A549 (cell line): ENCODE data around the gene IL5RA. TPM values are rescaled to one million over a fixed set of nuclear protein-coding genes. Genes with fewer than 3 reads are reported as not detected.

Source experiments
- ATAC-seq, 2 experiments: fragments of 200-7000 bp in 1 of 2; fragments of >200 bp in 1 of 2; cut with Nextera tagmentation in 1 of 2; cut with Tn5 transposase in 1 of 2; 3 replicates each; pipeline versions ENCODE4 v1.8.0 to v1.9.1; 2018 to 2020; ENCODE audit warnings: mild to moderate bottlenecking in 1 of 2, moderate library complexity in 1 of 2
- CTCF ChIA-PET: fragments of 300-600 bp; sonication (Branson Sonifier 250); formaldehyde crosslinking; extraction: SDS; loops from one replicate; lab custom pipeline; 2021; ENCODE audit warnings: antibody characterized with exemption, inconsistent platforms; lab: Yijun Ruan, JAX
- POLR2A ChIA-PET: fragments of 350-600 bp; formaldehyde crosslinking; extraction: SDS; loops from one replicate; lab custom pipeline; 2021; ENCODE audit warnings: antibody characterized with exemption, inconsistent platforms; lab: Yijun Ruan, JAX
- DNase-seq, 2 experiments: peaks; one replicate each; pipeline versions ENCODE4 v3.0.0 to v3.0.0-alpha.2; 2011 to 2016; ENCODE audit warnings: low read depth in 1 of 2, low spot score in 1 of 2
- FAIRE-seq: peaks from 2 replicates; lab custom pipeline; 2011; peaks lifted over from hg19 to GRCh38; lab: Jason Lieb, UNC
- H3K27ac ChIP-seq, 2 experiments: fragments of >200 bp; sonication (Bioruptor Twin); formaldehyde crosslinking; 3 replicates each; pipeline ENCODE4 v1.5.1; 2016 to 2017
- H3K4me1 ChIP-seq: fragments of >200 bp; sonication (Bioruptor Twin); formaldehyde crosslinking; 3 replicates; pipeline ENCODE4 v1.6.1; 2016
- H3K4me2 ChIP-seq: fragments of >200 bp; sonication (Bioruptor Twin); formaldehyde crosslinking; 3 replicates; pipeline ENCODE4 v1.6.1; 2016
- H3K4me3 ChIP-seq: fragments of >200 bp; sonication (Bioruptor Twin); formaldehyde crosslinking; 3 replicates; pipeline ENCODE4 v1.5.1; 2016
- H3K9me3 ChIP-seq: fragments of >200 bp; sonication (Bioruptor Twin); formaldehyde crosslinking; 3 replicates; pipeline ENCODE4 v1.6.1; 2016
- CBX2 ChIP-seq: fragments of 200-600 bp; sonication (generic); IDR thresholded peaks from 2 replicates; pipeline ENCODE4 v1.6.1; 2016; ENCODE audit warnings: low read depth, mild to moderate bottlenecking, borderline replicate concordance
- CHD4 ChIP-seq: fragments of 200-600 bp; sonication (generic); IDR thresholded peaks from 2 replicates; pipeline ENCODE4 v1.6.1; 2016; ENCODE audit warnings: antibody characterized with exemption, mild to moderate bottlenecking, borderline replicate concordance
- FOSL2 ChIP-seq, 2 experiments: fragments of 450-650 bp in 1 of 2; fragments of >200 bp in 1 of 2; sonication (Bioruptor Twin) in 1 of 2; formaldehyde crosslinking; IDR thresholded peaks; 2 replicates each; pipeline versions ENCODE4 v1.5.0 to v1.6.1; 2016 to 2020; ENCODE audit warnings: mild to moderate bottlenecking in 1 of 2, moderate library complexity in 1 of 2
- HEYL ChIP-seq: fragments of 250-450 bp; sonication (Bioruptor Pico); IDR thresholded peaks from 2 replicates; pipeline ENCODE4 v1.8.0; 2021; ENCODE audit warnings: mild to moderate bottlenecking, moderate library complexity
- HOXB13 ChIP-seq: fragments of 250-450 bp; sonication (Bioruptor Pico); IDR thresholded peaks from 2 replicates; pipeline ENCODE4 v1.5.0; 2020; ENCODE audit warnings: low read depth, mild to moderate bottlenecking, moderate library complexity
- HOXB5 ChIP-seq: fragments of 250-450 bp; sonication (Bioruptor Pico); IDR thresholded peaks from 2 replicates; pipeline ENCODE4 v1.5.0; 2020; ENCODE audit warnings: mild to moderate bottlenecking, moderate library complexity
- JUNB ChIP-seq: fragments of >200 bp; sonication (Bioruptor Twin); formaldehyde crosslinking; IDR thresholded peaks from 2 replicates; pipeline ENCODE4 v1.6.1; 2016
- KDM5A ChIP-seq: fragments of 200-600 bp; sonication (generic); IDR thresholded peaks from 2 replicates; pipeline ENCODE4 v1.6.1; 2016; ENCODE audit warnings: antibody characterized with exemption, mild to moderate bottlenecking
- MAFK ChIP-seq: fragments of 450-650 bp; IDR thresholded peaks from 2 replicates; pipeline ENCODE4 v1.6.1; 2014; ENCODE audit not compliant: partially characterized antibody
- MYC ChIP-seq: IDR thresholded peaks from 2 replicates; pipeline ENCODE4 v1.6.1; 2012; ENCODE audit warnings: mild to moderate bottlenecking, inconsistent platforms, low read length, improper control_type of control experiment, borderline replicate concordance
- NFE2L2 ChIP-seq: fragments of 150-350 bp; conservative IDR thresholded peaks from 2 replicates; pipeline ENCODE4 v1.6.1; 2014; ENCODE audit warnings: low read length
- NPAS2 ChIP-seq: fragments of 250-450 bp; sonication (Bioruptor Pico); IDR thresholded peaks from 2 replicates; pipeline ENCODE4 v1.8.0; 2022; ENCODE audit warnings: mild to moderate bottlenecking, moderate library complexity, borderline replicate concordance
- NR3C1 ChIP-seq: fragments of >200 bp; sonication (Bioruptor Twin); formaldehyde crosslinking; IDR thresholded peaks from 3 replicates; pipeline ENCODE4 v1.6.1; 2017
- POLR2AphosphoS2 ChIP-seq: conservative IDR thresholded peaks from 2 replicates; pipeline ENCODE4 v1.6.1; 2012; ENCODE audit warnings: low read length, improper control_type of control experiment, inconsistent platforms
- RCOR1 ChIP-seq: fragments of 150-350 bp; IDR thresholded peaks from 2 replicates; pipeline ENCODE4 v1.6.1; 2014; ENCODE audit warnings: antibody characterized with exemption, low read length, low read depth
- RNF2 ChIP-seq: fragments of 200-600 bp; sonication (generic); IDR thresholded peaks from 2 replicates; pipeline ENCODE4 v1.6.1; 2016; ENCODE audit warnings: low read depth, mild to moderate bottlenecking, antibody characterized with exemption, moderate library complexity, borderline replicate concordance
- SMC3 ChIP-seq: fragments of >200 bp; sonication (Bioruptor Twin); formaldehyde crosslinking; IDR thresholded peaks from 3 replicates; pipeline ENCODE4 v1.6.1; 2018; ENCODE audit warnings: inconsistent platforms
- SREBF2 ChIP-seq: fragments of 450-650 bp; IDR thresholded peaks from 2 replicates; pipeline ENCODE4 v1.6.1; 2014; ENCODE audit warnings: mild to moderate bottlenecking, moderate library complexity
- TFCP2L1 ChIP-seq: fragments of 250-450 bp; sonication (Bioruptor Pico); IDR thresholded peaks from 2 replicates; pipeline ENCODE4 v1.5.0; 2021; ENCODE audit warnings: mild to moderate bottlenecking
- ZC3H11A ChIP-seq: fragments of 450-650 bp; IDR thresholded peaks from 2 replicates; pipeline ENCODE4 v1.6.1; 2014; ENCODE audit warnings: antibody characterized with exemption, mild to moderate bottlenecking
- WGBS: methylation state at CpG from one replicate; pipeline ENCODE4 v1.1.6; 2017; ENCODE audit errors: missing lambda C conversion rate; 5-methylcytosine and 5-hydroxymethylcytosine counted together
- polyA plus RNA-seq, 4 experiments: library from polyadenylated mRNA; depleted of rRNA in 3 of 4; stranded (reverse); fragments of >200 nt; fragmentation: RNase III in 1 of 4; extraction: RNeasy Plus Mini Kit Qiagen cat#74134 plus additional on column Dnase treatment in 1 of 4; gene quantifications; 2 replicates in 3 of 4; 3 replicates in 1 of 4; pipeline ENCODE4 v1.2.3, GENCODE V29; 2011 to 2017
- TF ChIP-seq, protein P1 (sequence below): fragments of >200 bp; sonication (Bioruptor Twin); formaldehyde crosslinking; IDR thresholded peaks from 3 replicates; pipeline ENCODE4 v1.6.1; 2016
- TF ChIP-seq, protein P2 (sequence below): fragments of >200 bp; sonication (Bioruptor Twin); formaldehyde crosslinking; IDR thresholded peaks from 2 replicates; pipeline ENCODE4 v1.6.1; 2016
- TF ChIP-seq, protein P3 (sequence below): IDR thresholded peaks from 2 replicates; pipeline ENCODE4 v1.6.1; 2012
- TF ChIP-seq, protein P4 (sequence below): fragments of 450-650 bp; IDR thresholded peaks from 2 replicates; pipeline ENCODE4 v1.6.1; 2014; ENCODE audit warnings: antibody characterized with exemption

Gene IL5RA
- polyA plus RNA-seq, 2 of the 4 experiments (the other 2 are of a cell fraction): not detected

DNA sequence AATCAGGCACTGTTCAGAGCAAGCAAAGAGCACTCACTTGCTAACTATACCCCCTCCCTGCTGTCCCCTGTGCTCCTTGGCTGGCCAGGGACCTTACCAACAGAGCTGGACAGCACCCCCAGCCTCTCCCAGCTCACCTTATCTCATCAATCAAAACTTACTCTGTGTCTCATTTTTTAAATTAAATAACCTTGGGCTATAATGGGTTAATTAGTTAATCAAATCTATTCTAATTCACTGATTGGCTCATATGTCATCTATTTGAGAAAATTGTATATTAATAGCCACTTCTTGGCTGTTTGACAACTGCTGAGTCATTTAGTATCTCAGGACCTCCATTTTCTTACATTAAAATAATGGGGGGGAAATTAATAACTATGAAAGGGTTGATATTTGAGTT, 22.9 kb downstream of the IL5RA start:
- no peak overlapping the region for H3K4me2 ChIP-seq
- H3K4me1 ChIP-seq: no peaks in the 10 kb centered on the region
- no peak for DNase-seq
- POLR2A ChIA-PET: no interaction called here
- H3K9me3 ChIP-seq: no peaks in the 10 kb centered on the region
- ATAC-seq: no peak
- no peak overlapping the region for H3K27ac ChIP-seq
- H3K4me3 ChIP-seq: no peak overlapping the region
- no peak for FAIRE-seq
- TF ChIP-seq, protein P1, sequence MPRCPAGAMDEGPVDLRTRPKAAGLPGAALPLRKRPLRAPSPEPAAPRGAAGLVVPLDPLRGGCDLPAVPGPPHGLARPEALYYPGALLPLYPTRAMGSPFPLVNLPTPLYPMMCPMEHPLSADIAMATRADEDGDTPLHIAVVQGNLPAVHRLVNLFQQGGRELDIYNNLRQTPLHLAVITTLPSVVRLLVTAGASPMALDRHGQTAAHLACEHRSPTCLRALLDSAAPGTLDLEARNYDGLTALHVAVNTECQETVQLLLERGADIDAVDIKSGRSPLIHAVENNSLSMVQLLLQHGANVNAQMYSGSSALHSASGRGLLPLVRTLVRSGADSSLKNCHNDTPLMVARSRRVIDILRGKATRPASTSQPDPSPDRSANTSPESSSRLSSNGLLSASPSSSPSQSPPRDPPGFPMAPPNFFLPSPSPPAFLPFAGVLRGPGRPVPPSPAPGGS: no peak
- TF ChIP-seq TFCP2L1 (CRISPR knock-in tag) (no peak), MAFK (no peak), HEYL (CRISPR knock-in tag) (no peak)
- CTCF ChIA-PET: no interaction called here

DNA sequence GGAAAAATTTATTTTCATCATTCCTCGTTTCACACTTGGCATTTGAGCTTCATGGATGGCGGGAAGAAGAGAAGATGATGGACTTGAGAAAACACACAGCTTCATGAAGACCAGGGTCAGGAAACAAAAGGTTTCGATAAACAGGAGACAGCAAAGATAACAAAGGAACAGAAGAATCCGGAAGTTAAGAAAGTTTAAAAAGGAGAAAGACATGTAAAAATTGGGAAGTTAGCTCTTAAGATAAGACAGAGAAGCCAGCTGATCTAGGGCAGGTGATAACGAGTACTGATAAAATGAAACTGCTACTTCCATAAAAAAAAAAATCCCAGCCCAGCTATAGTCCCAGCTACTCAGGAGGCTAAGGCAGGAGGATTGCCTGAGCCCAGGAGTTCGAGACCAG, 23.9 kb downstream of the IL5RA start:
- TF ChIP-seq, protein P2, sequence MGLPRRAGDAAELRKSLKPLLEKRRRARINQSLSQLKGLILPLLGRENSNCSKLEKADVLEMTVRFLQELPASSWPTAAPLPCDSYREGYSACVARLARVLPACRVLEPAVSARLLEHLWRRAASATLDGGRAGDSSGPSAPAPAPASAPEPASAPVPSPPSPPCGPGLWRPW: no peak
- TF ChIP-seq MAFK: no peak
- TF ChIP-seq FOSL2 (IDR thresholded peaks at IDR 0.05): no peak
- TF ChIP-seq FOSL2 (CRISPR knock-in tag; IDR thresholded peaks at IDR 0.05): no peak
- no peak for TF ChIP-seq POLR2AphosphoS2
- no peak for TF ChIP-seq JUNB
- TF ChIP-seq MYC: no peak
- no peak for TF ChIP-seq SREBF2
- TF ChIP-seq, protein P3, sequence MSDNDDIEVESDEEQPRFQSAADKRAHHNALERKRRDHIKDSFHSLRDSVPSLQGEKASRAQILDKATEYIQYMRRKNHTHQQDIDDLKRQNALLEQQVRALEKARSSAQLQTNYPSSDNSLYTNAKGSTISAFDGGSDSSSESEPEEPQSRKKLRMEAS: no peak
- TF ChIP-seq SMC3: no peak
- TF ChIP-seq CBX2: no peak
- TF ChIP-seq HOXB13 (CRISPR knock-in tag): no peak
- TF ChIP-seq RCOR1: no peak
- TF ChIP-seq KDM5A: no peak
- no peak for TF ChIP-seq HEYL (CRISPR knock-in tag)
- Histone ChIP-seq H3K4me2 (no peak overlapping the region), H3K4me3 (no peak overlapping the region), H3K27ac (no peak overlapping the region), H3K9me3 (no peaks in the 10 kb centered on the region), H3K4me1 (no peaks in the 10 kb centered on the region)
- DNase-seq: no peak
- POLR2A ChIA-PET: no interaction called here
- CTCF ChIA-PET: interaction anchor here (0.6 kb wide), 1 partner anchor 87 kb away, joined by 3 read pairs; no protein-coding TSS in a partner anchor
- ATAC-seq: no peak
- no peak for FAIRE-seq
- WGBS: 41% methylated on average over 6 of the region's 6 CpGs

DNA sequence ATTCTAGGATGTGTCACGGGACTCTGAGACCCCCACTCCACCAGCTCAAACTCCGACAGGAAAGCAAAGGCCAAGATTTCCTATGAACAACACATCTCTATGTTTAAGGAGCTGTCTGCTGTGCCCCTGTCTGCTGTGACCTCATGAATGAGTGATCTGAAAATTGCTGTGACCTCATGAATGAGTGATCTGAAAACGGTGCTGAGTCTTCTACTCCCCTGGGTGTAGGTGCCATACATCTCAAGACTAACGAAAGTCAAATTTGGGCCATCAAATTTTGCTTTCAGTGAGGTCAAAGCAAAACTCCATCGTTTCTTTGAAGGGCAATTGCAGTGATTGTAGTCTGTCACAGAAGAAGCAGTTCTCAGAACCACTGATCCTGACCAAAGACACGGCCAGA, 24.4 kb downstream of the IL5RA start:
- POLR2A ChIA-PET: no interaction called here
- 9% methylated on average over 6 of the region's 6 CpGs for WGBS
- H3K27ac ChIP-seq: no peak overlapping the region

More for the DNA sequence above, 24.4 kb downstream of the IL5RA start:
- Histone ChIP-seq H3K4me1 (no peaks in the 10 kb centered on the region), H3K9me3 (no peaks in the 10 kb centered on the region), H3K4me3 (no peak overlapping the region), H3K4me2 (no peak overlapping the region)
- ATAC-seq (no peak), DNase-seq (no peak), FAIRE-seq (no peak)
- no peak for TF ChIP-seq FOSL2 (IDR thresholded peaks at IDR 0.05)
- no peak for TF ChIP-seq FOSL2 (CRISPR knock-in tag; IDR thresholded peaks at IDR 0.05)
- TF ChIP-seq TFCP2L1 (CRISPR knock-in tag): no peak
- TF ChIP-seq NR3C1: no peak
- no peak for TF ChIP-seq NFE2L2
- no peak for TF ChIP-seq NPAS2 (CRISPR knock-in tag)
- TF ChIP-seq SREBF2: no peak
- no peak for TF ChIP-seq ZC3H11A
- no peak for TF ChIP-seq CHD4
- no peak for TF ChIP-seq RNF2
- TF ChIP-seq, protein P4, sequence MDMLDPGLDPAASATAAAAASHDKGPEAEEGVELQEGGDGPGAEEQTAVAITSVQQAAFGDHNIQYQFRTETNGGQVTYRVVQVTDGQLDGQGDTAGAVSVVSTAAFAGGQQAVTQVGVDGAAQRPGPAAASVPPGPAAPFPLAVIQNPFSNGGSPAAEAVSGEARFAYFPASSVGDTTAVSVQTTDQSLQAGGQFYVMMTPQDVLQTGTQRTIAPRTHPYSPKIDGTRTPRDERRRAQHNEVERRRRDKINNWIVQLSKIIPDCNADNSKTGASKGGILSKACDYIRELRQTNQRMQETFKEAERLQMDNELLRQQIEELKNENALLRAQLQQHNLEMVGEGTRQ: no peak
- TF ChIP-seq, protein P2: no peak
- no peak for TF ChIP-seq HOXB5 (CRISPR knock-in tag)
- CTCF ChIA-PET: no interaction called here
